HepG2 (cell line): ENCODE data around the gene FAM3A. TPM values are rescaled to one million over a fixed set of nuclear protein-coding genes. Genes with fewer than 3 reads are reported as not detected.

Experiments
- AFF4 ChIP-seq: sonication (generic); formaldehyde crosslinking; IDR thresholded peaks from 2 replicates; pipeline ENCODE4 v1.4.0; 2020; ENCODE audit warnings: missing genetic modification reagents
- ELF1 ChIP-seq: sonication (generic); formaldehyde crosslinking; IDR thresholded peaks from 2 replicates; pipeline ENCODE4 v1.4.0; 2020; ENCODE audit warnings: missing genetic modification reagents
- GMEB1 ChIP-seq: sonication (generic); formaldehyde crosslinking; IDR thresholded peaks from 2 replicates; pipeline ENCODE4 v1.5.1; 2020; ENCODE audit warnings: missing genetic modification reagents, mild to moderate bottlenecking, borderline replicate concordance
- HDAC2 ChIP-seq: sonication (generic); formaldehyde crosslinking; IDR thresholded peaks from 2 replicates; pipeline ENCODE4 v1.4.0; 2020; ENCODE audit warnings: missing genetic modification reagents
- KLF11 ChIP-seq: IDR thresholded peaks from 2 replicates; pipeline ENCODE4 v1.6.1; 2016; ENCODE audit warnings: missing compliant biosample characterization
- KLF6 ChIP-seq: IDR thresholded peaks from 2 replicates; pipeline ENCODE4 v1.8.0; 2016; ENCODE audit warnings: missing biosample characterization, missing genetic modification reagents
- MAZ ChIP-seq, 2 experiments: sonication (generic) in 1 of 2; formaldehyde crosslinking in 1 of 2; IDR thresholded peaks; 2 replicates each; pipeline versions ENCODE4 v1.5.0 to v1.6.1; 2012 to 2020; ENCODE audit warnings: low read depth in 2 of 2, mild to moderate bottlenecking in 2 of 2, borderline replicate concordance in 1 of 2, improper control_type of control experiment in 1 of 2, low read length in 1 of 2, missing genetic modification reagents in 1 of 2, moderate library complexity in 1 of 2
- PAXIP1 ChIP-seq: sonication (generic); formaldehyde crosslinking; conservative IDR thresholded peaks from 2 replicates; pipeline ENCODE4 v1.4.0; 2020; ENCODE audit warnings: mild to moderate bottlenecking, missing genetic modification reagents, moderate library complexity
- RXRA ChIP-seq: sonication (generic); formaldehyde crosslinking; IDR thresholded peaks from 2 replicates; pipeline ENCODE4 v1.5.1; 2020; ENCODE audit warnings: missing genetic modification reagents
- SKI ChIP-seq: fragments of 450-650 bp; IDR thresholded peaks from one replicate; pipeline ENCODE4 v1.6.1; 2018; ENCODE audit warnings: mild to moderate bottlenecking; ENCODE audit not compliant: partially characterized antibody
- ZBTB2 ChIP-seq: sonication (generic); formaldehyde crosslinking; IDR thresholded peaks from 2 replicates; pipeline ENCODE4 v1.8.0; 2022; ENCODE audit warnings: low read depth, missing genetic modification reagents
- ZEB1 ChIP-seq: IDR thresholded peaks from 2 replicates; pipeline ENCODE4 v1.6.1; 2012; ENCODE audit warnings: mild to moderate bottlenecking, low read depth, inconsistent platforms; ENCODE audit not compliant: insufficient replicate concordance
- ZFP36 ChIP-seq: fragments of 150-350 bp; IDR thresholded peaks from 2 replicates; pipeline ENCODE4 v1.6.1; 2018; ENCODE audit warnings: borderline replicate concordance, low read length, low read depth; ENCODE audit not compliant: partially characterized antibody
- ZFY ChIP-seq: sonication (generic); formaldehyde crosslinking; IDR thresholded peaks from 2 replicates; pipeline ENCODE4 v1.4.0; 2020; ENCODE audit warnings: missing genetic modification reagents
- ZMYM4 ChIP-seq: sonication (generic); formaldehyde crosslinking; IDR thresholded peaks from 2 replicates; pipeline ENCODE4 v1.8.1; 2023; ENCODE audit warnings: mild to moderate bottlenecking, missing genetic modification reagents
- ZNF205 ChIP-seq: IDR thresholded peaks from 2 replicates; pipeline ENCODE4 v1.6.1; 2018; ENCODE audit warnings: missing biosample characterization, missing genetic modification reagents
- ZNF777 ChIP-seq: sonication (generic); formaldehyde crosslinking; IDR thresholded peaks from 2 replicates; pipeline ENCODE4 v1.4.0; 2020; ENCODE audit warnings: missing genetic modification reagents
- polyA plus RNA-seq, 8 experiments: library from polyadenylated mRNA; depleted of rRNA in 3 of 8; stranded (reverse) in 7 of 8; unstranded in 1 of 8; fragments of >200 nt; fragmentation: Illumina TruSeq in 4 of 8; extraction: Trizol in 4 of 8; gene quantifications; 2 replicates each; pipeline versions ENCODE4 v1.2.1 to v1.2.3, GENCODE V29; 2011 to 2016; ENCODE audit warnings: low read depth in 4 of 8, missing spikeins in 1 of 8, mixed read lengths in 1 of 8; ENCODE audit not compliant: insufficient read depth in 1 of 8
- total RNA-seq, 5 experiments: library from RNA; depleted of rRNA; stranded (reverse); fragments of >200 nt; fragmentation: Illumina TruSeq; extraction: Trizol; gene quantifications; 2 replicates each; pipeline ENCODE4 v1.2.3, GENCODE V29; 2016; ENCODE audit warnings: low read depth in 1 of 5
- TF ChIP-seq, protein P1 (sequence below): IDR thresholded peaks from 2 replicates; pipeline ENCODE4 v1.6.1; 2016; ENCODE audit warnings: low read depth, borderline replicate concordance

The FAM3A gene
- total and polyA plus RNA-seq, 2 of the 13 experiments (the other 11 are each of a cell fraction or from before 2014, with no cell fraction given), result 11.2 to 22.7 TPM

GRCh38 chrX:154486396-154487207 is 29.4 kb downstream of the FAM3A start, which contains the start of gene UBL4A (continued):
- TF ChIP-seq HDAC2, result no peak
- TF ChIP-seq, protein P1, sequence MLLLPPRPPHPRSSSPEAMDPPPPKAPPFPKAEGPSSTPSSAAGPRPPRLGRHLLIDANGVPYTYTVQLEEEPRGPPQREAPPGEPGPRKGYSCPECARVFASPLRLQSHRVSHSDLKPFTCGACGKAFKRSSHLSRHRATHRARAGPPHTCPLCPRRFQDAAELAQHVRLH, result no peak
- peak; percentile 41; the same call in 1 of the 2 replicates for TF ChIP-seq ZBTB2 (CRISPR knock-in tag)
- no peak for TF ChIP-seq MAZ (IDR thresholded peaks at IDR 0.05; ENCODE audit: borderline replicate concordance, low read depth, low read length)
- TF ChIP-seq MAZ (CRISPR knock-in tag; IDR thresholded peaks at IDR 0.05; ENCODE audit: low read depth), result 0 out of 2 replicates have a peak, but pooled peaks have one; percentile 35
- TF ChIP-seq ELF1, result no peak
- no peak for TF ChIP-seq ZMYM4 (CRISPR knock-in tag)
- no peak for TF ChIP-seq KLF11
- TF ChIP-seq SKI, result peak; percentile 9
- TF ChIP-seq ZNF777, result peak; percentile 60; the same call in 1 of the 2 replicates
- no peak for TF ChIP-seq GMEB1 (CRISPR knock-in tag)
- TF ChIP-seq PAXIP1 (CRISPR knock-in tag), result no peak
- TF ChIP-seq AFF4 (CRISPR knock-in tag), result no peak
- TF ChIP-seq ZEB1, result no peak
- TF ChIP-seq ZNF205 (CRISPR knock-in tag), result no peak
- TF ChIP-seq ZFY (CRISPR knock-in tag), result peak; percentile 56
- no peak for TF ChIP-seq KLF6
- TF ChIP-seq RXRA (CRISPR knock-in tag), result no peak
- no peak for TF ChIP-seq ZFP36
